MCF 10A (cell line): ENCODE data around the gene EGR4. TPM values are rescaled to one million over a fixed set of nuclear protein-coding genes. Genes with fewer than 3 reads are reported as not detected.

Source experiments
- BruUV-seq: library from RNA; stranded (reverse); fragments of 400-500 nt; replicated peaks from 2 replicates; lab custom pipeline; 2021; lab: Mats Ljungman, UMichigan
- CTCF ChIA-PET: fragments of 300-600 bp; sonication (Branson Sonifier 250); formaldehyde crosslinking; extraction: SDS; loops from one replicate; lab custom pipeline; 2021; ENCODE audit warnings: antibody characterized with exemption, inconsistent platforms; lab: Yijun Ruan, JAX
- POLR2A ChIA-PET: fragments of 300-600, 350-650 bp; sonication (Branson Sonifier 250); formaldehyde crosslinking; extraction: SDS; loops from one replicate; lab custom pipeline; 2020; ENCODE audit warnings: antibody characterized with exemption, inconsistent platforms; lab: Yijun Ruan, JAX
- DNase-seq: peaks from one replicate; pipeline ENCODE4 v3.0.0-alpha.2; 2018; ENCODE audit not compliant: unreplicated experiment
- H3K27ac Mint-ChIP-seq: one replicate; pipeline ENCODE4 v1.8.0; 2022; ENCODE audit warnings: mild to moderate bottlenecking, low read depth, mixed read lengths; ENCODE audit not compliant: unreplicated experiment
- H3K27me3 Mint-ChIP-seq: one replicate; pipeline ENCODE4 v1.8.0; 2022; ENCODE audit warnings: mixed read lengths; ENCODE audit not compliant: insufficient read depth, unreplicated experiment
- H3K36me3 Mint-ChIP-seq: one replicate; pipeline ENCODE4 v1.8.0; 2022; ENCODE audit warnings: mild to moderate bottlenecking, moderate library complexity, mixed read lengths; ENCODE audit not compliant: insufficient read depth, unreplicated experiment
- H3K4me1 Mint-ChIP-seq: one replicate; pipeline ENCODE4 v1.8.0; 2022; ENCODE audit warnings: mixed read lengths; ENCODE audit not compliant: insufficient read depth, unreplicated experiment
- H3K4me3 Mint-ChIP-seq: one replicate; pipeline ENCODE4 v1.8.0; 2022; ENCODE audit warnings: mild to moderate bottlenecking, moderate library complexity, mixed read lengths; ENCODE audit not compliant: unreplicated experiment
- H3K9me3 Mint-ChIP-seq: one replicate; pipeline ENCODE4 v1.8.0; 2022; ENCODE audit warnings: mixed read lengths; ENCODE audit not compliant: unreplicated experiment
- CTCF ChIP-seq: fragments of 200-600 bp; IDR thresholded peaks from one replicate; pipeline ENCODE4 v1.8.0; 2022; ENCODE audit warnings: antibody characterized with exemption, mild to moderate bottlenecking; ENCODE audit not compliant: unreplicated experiment
- intact Hi-C: fragments of 100-400 bp; cut with micrococcal nuclease; formaldehyde crosslinking; loops from 2 replicates; pipeline ENCODE4 v1.14.1; 2022
- total RNA-seq: library from RNA; stranded (reverse); gene quantifications from 2 replicates; pipeline ENCODE4 v1.2.3, GENCODE V29; 2022

Gene EGR4
- total RNA-seq, 1 experiment from 2014 or later, result 0.37 TPM

GRCh38 chr2:73323551-73323950 is 30.2 kb upstream of the EGR4 start:
- Mint-ChIP-seq H3K27me3 (peaks cover 91% of the 10 kb centered on the region), H3K9me3 (no peaks in the 10 kb centered on the region), H3K27ac (no peak overlapping the region), H3K36me3 (no peaks in the 10 kb centered on the region), H3K4me3 (no peak overlapping the region), H3K4me1 (no peaks in the 10 kb centered on the region)
- DNase-seq, result no peak
- intact Hi-C loops, result no loop called here
- no TSS peak for BruUV-seq
- TF ChIP-seq CTCF, result no peak
- ChIA-PET POLR2A (no interaction called here), CTCF (interaction anchor here (0.6 kb wide), 1 partner anchor 337 kb away, joined by 3 read pairs; no protein-coding TSS in a partner anchor)

DNA sequence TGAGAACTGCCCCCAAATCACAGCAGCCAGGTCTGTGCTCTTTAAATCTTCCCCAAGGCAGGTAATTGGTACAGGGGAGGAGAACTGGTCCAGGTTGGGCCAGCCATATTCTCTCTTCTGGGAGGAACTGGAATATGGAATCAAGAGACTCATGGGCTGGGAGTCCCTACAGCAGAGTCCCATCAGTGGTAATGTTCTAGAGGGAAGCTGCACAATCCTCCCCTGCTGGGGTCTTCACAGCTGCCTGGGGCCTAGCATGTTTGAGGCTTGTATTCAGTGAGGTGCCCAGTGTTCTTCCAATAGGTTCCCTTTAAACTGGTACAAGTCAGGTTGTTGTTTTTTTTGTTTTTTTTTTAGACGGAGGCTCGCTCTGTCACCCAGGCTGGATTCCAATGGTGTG is 21.1 kb upstream of the EGR4 start:
- no peak overlapping the region for H3K27ac Mint-ChIP-seq
- no peaks in the 10 kb centered on the region for H3K9me3 Mint-ChIP-seq
- intact Hi-C loops, result no loop called here
- peaks cover 62% of the 10 kb centered on the region for H3K27me3 Mint-ChIP-seq
- H3K4me1 Mint-ChIP-seq, result no peaks in the 10 kb centered on the region
- H3K4me3 Mint-ChIP-seq, result no peak overlapping the region
- no peaks in the 10 kb centered on the region for H3K36me3 Mint-ChIP-seq
- ChIA-PET POLR2A (no interaction called here), CTCF (interaction anchor here (0.6 kb wide), 1 partner anchor 228 kb away, joined by 3 read pairs; no protein-coding TSS in a partner anchor)
- DNase-seq, result no peak
- no TSS peak for BruUV-seq
- TF ChIP-seq CTCF, result no peak

GRCh38 chr2:73307720-73308119 is 14.4 kb upstream of the EGR4 start:
- no peak for DNase-seq
- no peak overlapping the region for H3K27ac Mint-ChIP-seq
- TF ChIP-seq CTCF, result no peak
- no peak overlapping the region for H3K4me3 Mint-ChIP-seq
- intact Hi-C loops, result no loop called here
- no peaks in the 10 kb centered on the region for H3K4me1 Mint-ChIP-seq
- H3K36me3 Mint-ChIP-seq, result no peaks in the 10 kb centered on the region
- BruUV-seq, result no TSS peak
- peaks cover 73% of the 10 kb centered on the region for H3K27me3 Mint-ChIP-seq
- ChIA-PET POLR2A (no interaction called here), CTCF (interaction anchor here (0.6 kb wide), 1 partner anchor 14 kb away, joined by 3 read pairs; no protein-coding TSS in a partner anchor)
- no peaks in the 10 kb centered on the region for H3K9me3 Mint-ChIP-seq

DNA sequence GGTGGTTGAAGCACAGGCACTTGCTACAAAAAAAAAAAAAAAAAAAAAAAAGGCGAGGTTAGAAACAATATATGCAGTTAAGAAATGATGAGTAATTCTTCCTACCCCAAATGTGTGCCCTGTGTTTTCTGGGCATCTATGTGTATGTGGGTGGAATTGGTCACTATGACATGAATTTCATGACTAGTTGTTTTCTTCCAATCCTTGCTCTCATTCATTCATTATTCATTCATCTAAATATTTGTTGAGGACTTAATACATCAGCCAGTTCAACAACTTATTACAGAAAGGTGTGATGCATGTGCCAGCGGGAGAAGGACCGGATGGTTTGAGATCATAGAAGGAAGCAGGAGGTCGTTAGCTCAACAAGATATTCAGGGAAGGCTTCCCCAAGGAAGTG is 8.3 kb upstream of the EGR4 start:
- Mint-ChIP-seq H3K4me1 (peaks cover 12% of the 10 kb centered on the region), H3K36me3 (no peaks in the 10 kb centered on the region), H3K27ac (no peak overlapping the region), H3K4me3 (no peak overlapping the region), H3K9me3 (no peaks in the 10 kb centered on the region), H3K27me3 (peaks cover 42% of the 10 kb centered on the region)
- peak; percentile 36 for DNase-seq
- CTCF ChIA-PET, result interaction anchor here (0.6 to 1.1 kb wide), 2 partner anchors 11 to 172 kb away, joined by 4 to 5 read pairs; no protein-coding TSS in a partner anchor
- intact Hi-C loops, result no loop called here
- POLR2A ChIA-PET, result interaction anchor here (0.7 kb wide), 1 partner anchor 69 kb away, joined by 3 read pairs; the partner anchor contains the start of gene PRADC1
- no peak for TF ChIP-seq CTCF
- no TSS peak for BruUV-seq
